HG03378 (cell line): Measurements from ENCODE around the gene NSD1.
"Not testable (repeated sequence)": the region's sequence is repeated elsewhere in the genome, so short reads cannot be mapped to it uniquely, and the experiment has no call there.

Experiments used
- ATAC-seq: cut with Tn5 transposase; IDR thresholded peaks from one replicate; pipeline ENCODE4 v1.9.1; 2021; ENCODE audit warnings: mild to moderate bottlenecking, moderate library complexity; ENCODE audit not compliant: unreplicated experiment

Gene NSD1

DNA sequence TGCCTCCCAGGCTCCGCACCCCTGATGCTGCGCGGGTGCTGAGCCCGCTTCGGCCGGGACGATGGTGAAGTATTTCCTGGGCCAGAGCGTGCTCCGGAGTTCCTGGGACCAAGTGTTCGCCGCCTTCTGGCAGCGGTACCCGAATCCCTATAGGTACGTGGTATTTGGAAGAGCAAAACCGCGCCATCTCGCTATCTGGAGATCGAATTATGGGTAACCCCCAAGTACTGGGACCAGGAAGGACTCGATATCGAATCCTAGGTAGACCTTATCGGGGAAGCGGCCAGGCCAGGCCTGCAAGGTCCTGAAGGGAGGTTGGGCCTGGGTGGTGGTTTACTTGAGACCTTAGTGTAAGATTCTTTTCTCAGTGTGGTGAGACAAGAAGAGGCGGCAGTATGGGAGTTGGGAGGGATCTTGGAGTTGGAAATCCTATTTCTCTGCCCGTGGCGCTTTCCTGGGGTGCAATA lies 170.4 kb downstream of the NSD1 start:
- ATAC-seq: peak; percentile 3

DNA sequence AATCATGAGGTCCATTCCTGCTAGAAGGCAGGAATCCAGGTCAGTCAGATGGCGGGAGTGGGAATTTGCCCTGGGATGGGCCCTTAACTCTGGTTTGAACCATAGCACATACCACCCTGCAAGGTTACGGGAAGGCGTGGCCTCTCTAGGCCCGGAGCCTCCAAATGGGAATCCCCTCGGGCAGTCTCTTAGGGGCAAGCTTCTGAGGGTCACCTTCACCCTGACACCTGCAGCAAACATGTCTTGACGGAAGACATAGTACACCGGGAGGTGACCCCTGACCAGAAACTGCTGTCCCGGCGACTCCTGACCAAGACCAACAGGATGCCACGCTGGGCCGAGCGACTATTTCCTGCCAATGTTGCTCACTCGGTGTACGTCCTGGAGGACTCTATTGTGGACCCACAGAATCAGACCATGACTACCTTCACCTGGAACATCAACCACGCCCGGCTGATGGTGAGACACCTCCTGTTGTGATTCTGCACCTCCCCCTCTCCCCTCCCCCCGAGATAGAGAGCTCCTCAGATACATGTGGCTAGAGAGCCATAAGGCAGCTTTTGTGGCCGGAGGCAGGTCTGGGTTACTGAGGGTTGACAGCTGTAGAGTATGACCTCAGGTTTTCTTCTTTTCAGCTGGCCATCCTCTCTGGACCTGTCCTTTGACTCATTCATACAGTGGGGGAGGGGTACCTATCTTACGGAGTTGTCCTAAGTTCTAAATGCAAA lies 171.0 kb downstream of the NSD1 start:
- ATAC-seq: no peak

DNA sequence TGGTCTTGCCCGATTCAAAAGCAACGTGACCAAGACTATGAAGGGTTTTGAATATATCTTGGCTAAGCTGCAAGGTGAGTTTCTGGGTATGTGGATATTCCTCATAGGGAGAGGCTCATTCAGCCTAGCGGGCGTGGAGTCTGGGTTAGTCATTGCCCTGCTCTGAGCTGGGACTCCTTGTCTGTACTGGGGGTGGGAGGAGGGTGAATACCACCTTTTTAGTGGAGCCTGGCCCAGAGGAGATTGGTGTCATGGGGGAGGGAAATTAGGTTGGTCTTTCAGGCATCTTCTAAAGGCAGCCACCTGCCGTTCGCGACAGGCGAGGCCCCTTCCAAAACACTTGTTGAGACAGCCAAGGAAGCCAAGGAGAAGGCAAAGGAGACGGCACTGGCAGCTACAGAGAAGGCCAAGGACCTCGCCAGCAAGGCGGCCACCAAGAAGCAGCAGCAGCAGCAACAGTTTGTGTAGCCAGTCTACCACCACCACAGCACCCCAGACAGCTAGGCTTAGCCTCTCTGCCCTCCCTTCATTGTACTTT lies 172.6 kb downstream of the NSD1 start:
- not testable (repeated sequence) for ATAC-seq

DNA sequence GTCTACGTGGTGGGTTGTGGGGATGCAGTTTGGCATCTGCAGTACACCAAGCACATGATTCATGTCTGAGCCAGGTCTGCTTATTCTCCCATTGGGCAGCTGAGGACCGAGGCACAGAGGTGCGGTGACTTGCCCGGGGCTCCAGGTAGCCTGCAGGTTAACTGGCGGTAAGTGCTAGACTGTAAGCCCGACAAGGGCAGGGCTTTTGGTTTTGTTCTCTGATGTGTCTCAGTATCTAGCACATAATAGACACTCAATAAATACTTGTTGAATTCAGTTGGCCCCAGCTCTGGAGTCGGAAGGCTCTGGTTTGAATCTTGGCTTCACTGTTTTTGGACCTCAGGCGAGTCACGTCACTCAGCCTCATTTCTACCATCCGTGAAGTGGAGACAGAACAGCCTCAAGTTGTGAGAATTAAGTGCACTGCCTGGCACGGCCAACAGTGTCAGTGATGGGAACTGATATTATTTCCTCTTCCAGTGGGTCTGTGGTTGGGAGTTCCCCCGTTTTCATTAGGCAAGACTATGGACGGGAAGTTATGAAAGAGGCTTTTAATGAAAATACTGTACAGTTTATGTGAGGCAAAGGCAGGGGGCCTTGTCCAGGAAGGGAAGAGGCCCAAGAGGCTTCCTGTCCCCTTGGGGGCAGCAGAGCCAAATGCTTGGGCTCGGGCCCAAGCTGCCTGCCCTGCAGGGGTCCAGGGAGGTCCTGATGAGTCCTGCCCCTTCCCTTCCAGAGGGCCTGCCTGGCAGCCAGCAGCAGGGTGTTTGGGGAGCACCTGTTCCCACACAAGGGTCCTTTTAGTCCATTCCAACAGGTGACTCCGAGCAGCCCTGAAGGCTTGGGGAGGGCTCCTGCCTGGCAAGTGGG lies 173.3 kb downstream of the NSD1 start:
- ATAC-seq: no peak

DNA sequence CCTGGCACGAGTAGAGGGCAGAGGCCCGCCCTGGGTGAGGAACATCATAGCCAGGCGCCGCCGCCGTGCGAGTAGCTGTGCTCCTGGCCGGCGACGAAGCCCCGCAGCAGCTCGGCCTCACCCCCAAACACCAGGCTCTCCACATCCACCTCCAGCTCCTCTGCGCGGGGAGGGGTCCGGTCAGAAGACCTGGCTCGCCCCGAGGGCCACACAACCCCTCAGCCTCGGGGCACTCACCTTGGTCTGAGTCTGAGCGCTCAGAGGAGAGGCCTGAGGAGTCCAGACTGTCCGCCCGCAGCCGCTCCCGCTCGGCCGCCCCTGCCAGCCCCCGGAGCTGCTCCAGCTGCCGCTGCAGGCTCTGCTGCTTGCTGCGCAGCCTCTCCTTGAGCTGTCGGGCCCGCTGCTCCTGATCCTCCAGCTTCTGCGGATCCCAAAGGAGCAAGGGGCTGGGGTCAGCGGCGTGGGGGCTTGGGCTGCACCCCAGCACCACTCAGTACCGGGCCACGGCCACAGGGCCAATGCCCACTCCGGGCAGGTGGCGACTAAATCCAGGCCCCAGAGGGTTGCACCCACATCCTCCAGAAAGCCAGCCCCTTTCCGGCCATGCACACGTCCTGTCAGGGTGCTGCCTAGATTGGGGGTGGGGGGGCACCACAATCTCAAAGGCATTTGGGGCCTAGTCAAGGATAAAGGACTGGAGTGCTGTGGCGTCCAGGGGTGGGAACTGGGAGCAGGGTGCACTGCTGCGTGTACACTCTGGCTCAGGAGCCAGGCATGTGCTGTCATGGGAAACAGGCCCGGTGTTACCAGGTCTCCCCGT lies 174.2 kb downstream of the NSD1 start:
- ATAC-seq: no peak

DNA sequence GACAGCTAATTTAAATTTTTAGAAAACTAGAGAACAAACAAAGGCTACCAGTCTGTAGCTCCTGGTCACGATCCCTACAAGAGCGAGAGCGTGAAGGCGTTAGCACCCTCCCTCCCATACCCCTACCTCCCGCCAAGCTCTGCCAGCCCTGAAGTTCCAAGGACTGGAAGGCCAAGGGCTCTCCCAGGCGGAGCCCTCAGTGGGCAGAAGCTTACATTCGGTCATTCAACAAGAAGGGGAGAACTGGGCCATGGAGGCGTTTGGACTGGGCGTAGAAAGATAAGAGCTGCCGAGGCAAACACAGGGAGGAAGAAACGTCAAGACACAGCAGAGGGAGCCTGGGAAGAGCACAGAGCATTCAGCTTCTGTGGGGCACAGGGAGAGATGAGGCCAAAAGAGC lies 175.2 kb downstream of the NSD1 start:
- ATAC-seq: no peak

DNA sequence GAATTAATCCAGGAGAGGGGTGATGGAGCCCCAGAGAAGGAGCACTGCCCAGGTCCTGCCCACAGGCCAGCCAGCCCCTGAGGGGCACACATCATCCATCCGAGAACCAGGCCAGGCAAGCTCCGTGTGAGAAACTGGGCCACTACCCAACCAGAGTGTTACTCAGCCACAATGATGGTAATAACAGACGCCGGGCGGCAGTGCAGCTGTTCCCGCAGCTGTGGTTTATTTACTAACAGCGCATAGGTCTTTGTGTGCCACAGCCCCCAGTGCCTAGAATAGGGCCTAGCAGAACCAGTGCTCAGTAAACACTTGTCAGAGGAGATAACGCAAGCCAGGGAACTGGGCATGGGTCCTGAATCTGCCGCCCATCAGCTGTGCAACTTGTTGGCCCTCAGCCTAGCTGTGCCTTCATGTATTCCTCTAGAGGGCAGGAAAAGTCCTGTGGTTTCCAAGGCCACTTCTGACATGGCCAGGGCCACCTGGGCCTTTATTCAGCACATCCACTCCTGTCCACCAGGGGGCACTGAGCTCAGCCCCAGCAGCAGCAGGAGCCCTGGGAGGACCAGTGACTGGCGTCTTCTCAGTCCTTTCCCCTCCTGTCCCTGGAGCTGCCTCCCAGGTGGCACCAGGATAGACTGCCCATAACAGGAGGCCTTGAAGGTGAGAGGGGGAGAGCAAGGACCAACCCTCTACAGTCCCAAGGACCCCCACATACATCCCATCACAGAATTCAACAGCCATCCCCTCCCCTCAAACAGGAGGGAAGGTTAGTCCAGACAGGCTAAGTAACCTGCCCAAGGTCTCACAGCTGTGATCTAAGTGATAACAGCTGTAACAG lies 176.0 kb downstream of the NSD1 start:
- ATAC-seq: no peak

DNA sequence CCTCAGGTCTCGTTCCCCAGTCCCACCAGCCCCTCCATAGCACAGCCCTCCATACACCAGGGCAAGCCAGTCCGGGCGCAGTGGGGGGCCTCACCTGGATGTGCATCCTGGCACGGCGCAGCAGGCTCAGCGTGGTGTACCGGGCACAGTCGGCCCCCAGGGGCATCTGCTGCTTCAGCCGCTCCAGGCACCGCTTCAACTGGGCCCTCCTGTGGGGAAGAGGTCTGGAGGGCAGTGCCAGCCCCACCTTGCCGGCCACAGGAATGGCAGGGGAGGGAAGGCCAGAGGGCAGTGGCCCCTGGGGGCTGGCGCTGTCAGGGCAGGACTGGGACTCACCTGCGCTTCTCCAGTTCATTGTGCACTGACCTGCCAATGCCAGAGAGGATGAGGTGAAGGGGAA lies 176.8 kb downstream of the NSD1 start:
- ATAC-seq: no peak

DNA sequence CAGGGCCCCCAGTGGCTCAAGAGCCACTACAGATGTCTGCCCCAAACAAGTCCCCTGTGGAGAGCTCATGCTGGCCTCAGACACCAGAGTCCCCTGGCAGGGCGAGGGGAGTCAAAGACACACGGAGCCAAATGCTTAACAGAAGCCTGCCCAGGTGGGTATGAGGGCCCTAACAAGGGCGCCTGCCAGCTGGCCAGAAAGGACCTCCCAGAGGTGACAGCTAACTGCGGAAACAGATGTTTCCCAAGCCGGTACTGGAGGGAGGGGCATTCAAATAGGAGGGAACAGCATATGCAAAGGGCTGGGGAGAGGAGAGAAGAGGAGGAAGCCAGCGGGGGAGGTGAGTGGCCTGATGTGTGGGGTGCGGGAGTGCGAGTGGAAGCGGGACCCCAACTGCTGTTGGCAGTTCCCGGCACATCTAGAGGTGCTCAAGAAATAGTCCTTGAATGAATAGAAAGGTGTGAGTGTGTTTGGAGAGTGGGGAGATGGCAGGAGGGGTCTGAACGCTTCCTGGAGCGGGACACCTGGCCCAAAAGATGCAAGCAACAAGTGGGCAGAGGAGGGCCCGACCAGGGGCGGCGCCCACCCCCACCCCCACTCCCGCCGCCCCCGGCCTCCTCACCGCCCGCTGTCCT lies 177.3 kb downstream of the NSD1 start:
- ATAC-seq: no peak

DNA sequence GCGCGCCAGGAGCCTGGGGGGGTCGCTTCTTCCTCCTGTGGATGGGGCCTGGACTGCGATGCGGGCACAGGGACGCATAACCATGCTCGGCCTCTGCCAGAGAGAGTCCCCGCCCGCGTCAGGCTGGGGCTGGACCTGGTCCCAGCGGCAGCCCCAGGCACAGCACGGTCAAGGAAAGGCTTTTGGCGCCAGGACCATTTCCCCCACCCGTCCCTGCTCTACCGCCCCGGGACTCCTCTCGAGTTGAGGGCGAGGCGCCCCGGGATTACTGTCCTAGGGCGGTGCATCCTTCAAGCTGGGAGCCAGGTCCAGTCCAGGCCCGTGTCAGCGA lies 177.8 kb downstream of the NSD1 start:
- ATAC-seq: peak; percentile 6

DNA sequence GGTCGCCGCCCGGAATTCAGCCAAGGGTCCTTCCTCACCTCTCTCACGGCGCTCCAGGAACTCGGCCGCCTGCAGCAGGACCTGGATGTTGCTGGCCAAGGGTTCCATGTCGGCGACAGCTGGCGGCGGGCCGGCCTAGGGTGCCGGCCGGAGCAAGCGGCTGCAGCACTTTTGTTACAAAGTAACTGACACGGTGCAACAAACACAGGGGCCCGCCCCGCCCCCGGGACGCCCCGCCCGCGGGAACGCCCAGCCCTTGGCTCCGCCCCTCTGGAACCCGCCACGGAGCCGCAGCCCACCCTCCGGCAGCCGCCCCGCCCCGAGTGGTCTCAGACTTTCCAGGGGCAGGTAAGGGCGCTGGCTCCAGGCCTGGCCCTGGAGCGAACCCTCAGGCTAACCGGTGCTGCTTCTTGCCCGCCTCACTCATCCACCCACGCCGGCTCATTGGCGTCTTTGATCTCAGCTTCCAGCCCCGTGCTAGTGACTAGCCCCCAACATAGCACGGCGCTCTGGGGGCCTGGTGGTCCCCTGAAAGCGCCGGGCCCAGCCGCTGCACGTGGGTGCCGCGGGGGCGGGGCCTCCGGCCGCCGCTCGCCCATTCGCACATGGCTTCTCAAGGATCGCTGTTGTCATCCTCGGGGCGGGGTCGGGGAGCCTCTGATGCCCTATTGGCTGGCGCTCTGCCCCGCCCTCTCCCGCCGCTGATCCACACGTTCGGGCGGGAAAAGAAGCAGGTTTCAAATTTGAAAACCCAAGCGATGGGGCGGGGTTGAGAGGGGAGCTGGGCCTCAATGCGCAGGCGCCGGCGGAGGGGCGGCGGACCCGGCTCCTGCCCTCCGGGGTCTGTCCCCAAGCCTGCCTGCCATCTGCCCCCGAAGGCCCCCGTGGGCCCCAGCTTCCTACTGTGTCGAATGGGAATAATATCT lies 178.4 kb downstream of the NSD1 start, which contains the start of gene MXD3:
MXD3 (minus strand) TSS at position 176 of the 926 bp plus-strand sequence; CDS start at position 108, 68 bp downstream.
- peak; percentile 50 for ATAC-seq

DNA sequence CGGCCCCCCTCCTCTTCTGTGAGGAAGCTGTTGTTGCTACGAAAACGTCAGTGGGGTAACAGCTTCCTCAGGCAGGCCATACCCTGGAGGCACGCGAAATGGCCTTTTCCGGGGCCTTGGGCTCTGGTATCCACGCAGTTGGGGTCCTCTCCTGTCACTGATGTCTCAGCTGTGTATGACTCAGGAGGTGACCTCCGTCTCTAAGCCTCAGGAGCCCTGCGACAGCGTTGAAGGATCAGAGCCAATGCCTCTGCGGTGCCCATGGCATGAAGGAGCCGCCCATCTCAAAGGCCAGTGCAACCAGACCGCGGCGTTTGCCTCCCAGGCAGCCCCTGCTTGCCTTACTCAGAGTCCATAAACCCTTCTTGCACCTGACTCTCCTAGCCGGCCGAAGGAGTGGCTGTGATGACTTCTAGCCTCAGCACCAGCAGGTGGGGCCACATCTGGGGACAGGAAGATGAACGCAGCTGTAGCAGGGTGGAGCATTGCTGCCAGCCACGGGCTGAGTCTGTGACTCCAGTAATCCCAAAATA lies 179.1 kb downstream of the NSD1 start:
- peak; percentile 34 for ATAC-seq

DNA sequence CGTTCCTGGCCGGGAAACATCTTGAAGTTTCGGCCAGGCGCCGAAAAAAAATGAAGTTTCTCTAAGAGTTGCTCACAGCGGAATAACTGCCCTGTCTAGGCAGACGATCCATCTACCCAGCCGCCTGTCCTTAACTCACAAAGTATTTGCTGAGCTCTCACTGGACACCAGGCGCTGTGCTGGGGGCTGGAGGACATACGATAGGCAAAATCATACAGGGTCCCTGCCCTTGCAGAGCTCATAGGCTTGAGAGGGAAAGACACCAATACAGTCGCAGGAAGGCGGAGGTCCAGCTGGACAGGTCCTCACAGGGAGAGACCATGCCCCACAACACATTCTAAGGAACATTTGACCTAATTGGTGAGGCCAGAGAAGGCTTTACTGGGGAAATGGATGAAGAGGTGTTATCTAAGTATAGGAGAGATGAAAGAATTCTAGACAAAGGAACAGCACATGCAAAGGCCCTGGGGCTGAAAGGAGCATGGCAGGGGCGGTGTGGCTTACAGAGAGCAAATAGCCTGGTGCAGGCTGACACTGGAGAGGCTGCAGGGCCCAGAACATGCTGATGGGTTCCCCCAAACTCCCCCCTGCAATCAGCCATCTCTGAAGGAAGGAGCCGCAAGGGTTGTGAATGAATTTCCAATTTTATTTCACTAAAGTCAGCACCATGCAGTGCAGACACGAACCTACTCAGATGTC lies 180.1 kb downstream of the NSD1 start:
- ATAC-seq: no peak

DNA sequence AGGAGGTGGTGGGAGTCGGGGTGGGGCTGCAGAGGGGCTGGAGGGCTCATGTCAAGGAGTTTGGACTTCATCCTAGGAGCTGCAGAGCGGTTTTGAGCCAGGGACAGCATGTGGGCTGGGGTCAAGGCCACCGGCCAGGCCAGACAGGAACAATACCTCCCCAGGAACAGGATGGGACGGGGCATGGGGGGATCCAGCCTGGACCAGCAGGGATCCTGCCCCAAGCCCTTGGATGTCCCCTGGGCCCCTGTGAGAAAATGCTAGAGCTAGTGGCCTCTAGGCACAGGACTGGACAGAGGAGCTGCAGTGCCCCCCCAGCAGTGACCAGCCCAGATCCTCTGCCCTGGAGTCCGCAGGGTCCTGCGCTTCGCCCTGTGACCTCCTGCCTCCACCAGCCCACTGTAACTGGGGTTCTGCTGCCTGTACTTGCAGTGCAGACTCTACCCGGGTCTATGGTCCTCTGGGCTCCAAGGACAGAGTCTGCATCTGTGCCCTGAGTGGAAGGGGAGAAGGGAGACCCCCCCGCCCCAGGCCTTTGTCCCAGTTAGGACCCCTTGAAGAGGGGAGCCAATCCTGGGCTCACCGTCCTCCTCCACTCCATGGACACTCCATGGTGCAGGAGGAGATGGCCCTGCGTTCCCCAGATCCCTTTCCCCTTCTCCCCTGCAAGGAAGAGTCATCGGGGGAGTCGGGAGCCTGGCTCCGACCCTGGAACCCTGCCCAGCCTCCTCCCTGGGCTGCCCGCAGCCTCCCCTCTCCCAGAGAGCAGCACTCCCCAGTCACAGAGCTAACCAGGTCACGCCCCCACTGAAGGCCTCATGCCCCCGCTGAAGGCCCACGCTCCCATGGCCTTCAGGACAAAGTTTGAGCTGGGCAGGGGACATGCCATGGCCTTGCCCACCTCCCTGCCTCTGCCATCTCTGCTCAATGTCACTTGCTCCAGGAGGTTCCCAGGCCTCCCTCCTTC lies 181.1 kb downstream of the NSD1 start:
- ATAC-seq: no peak

DNA sequence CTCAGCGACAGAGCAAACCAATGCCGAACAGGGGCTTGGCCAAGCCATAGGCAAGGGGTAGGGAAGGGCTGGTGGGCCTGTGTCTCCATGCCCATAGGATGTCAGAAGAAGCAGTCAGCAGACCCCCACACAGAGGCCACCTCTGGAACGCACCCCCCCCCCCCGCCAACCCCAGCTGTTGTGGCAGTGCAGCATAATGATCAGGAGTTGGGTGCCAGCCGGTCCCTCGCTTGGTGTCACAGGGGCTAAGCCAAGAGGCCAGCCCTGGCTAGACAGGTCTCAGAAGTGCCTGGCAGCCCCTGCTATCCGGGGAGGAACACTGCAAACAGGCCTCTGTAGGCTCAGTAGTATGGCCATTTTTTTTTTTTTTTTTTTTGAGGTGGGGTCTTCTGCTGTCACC lies 181.8 kb downstream of the NSD1 start:
- ATAC-seq: no peak

DNA sequence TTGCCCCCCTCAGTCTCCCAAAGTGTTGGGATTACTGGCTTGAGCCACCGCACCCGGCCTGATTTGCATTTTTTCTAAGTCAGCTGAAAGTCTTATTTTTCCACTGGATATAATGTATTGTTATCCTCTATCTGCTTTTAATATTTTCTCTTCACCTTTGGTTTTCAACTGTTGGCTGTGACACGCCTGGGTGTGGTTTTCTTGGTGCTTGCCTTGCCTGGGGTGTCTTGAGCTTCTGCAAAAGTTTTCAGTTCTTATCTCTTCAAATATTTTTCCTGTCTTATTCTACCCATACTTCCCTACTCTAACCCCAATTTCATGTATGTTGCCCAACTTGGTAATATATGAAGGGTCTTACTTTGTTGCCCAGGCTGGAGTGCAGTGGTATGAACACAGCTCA lies 182.4 kb downstream of the NSD1 start:
- no peak for ATAC-seq

DNA sequence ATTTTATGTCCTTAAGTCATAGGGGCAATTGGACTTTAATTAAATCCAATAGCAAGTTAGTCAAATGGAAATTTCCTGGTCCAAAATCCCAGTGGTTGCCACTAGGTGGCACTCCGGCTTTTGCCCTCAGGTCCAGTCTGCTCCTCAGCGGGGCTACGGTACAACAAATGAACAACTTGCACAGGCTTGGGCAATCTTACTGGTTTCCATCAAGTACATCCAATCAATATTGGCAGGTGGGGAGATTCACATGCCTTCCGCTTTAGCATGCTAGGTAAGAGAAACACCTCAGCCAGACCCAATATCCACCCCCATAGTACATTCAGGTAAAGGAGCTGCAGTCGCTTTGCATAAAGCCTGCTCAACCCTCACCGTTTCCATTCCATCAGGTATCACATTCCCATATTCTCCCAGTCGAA lies 184.4 kb downstream of the NSD1 start:
- no peak for ATAC-seq
